ENCODE results near the gene PPP6C. TPM values are rescaled to one million over a fixed set of nuclear protein-coding genes. Genes with fewer than 3 reads are reported as not detected.
A peak's percentile ranks its signal among the peaks of the same experiment; 100 is the strongest.

Gene PPP6C
- total RNA-seq (2022), result 37.4 and 41.2 TPM in 2 replicates
- Bru-seq, nascent RNA, result percentile 81 among the genes with signal in this experiment
- percentile 86 among the genes with signal in this experiment for BruChase-seq, experiment 1, labeled RNA remaining after a 2-hour chase
- percentile 92 among the genes with signal in this experiment for BruChase-seq, experiment 2, labeled RNA remaining after a 6-hour chase
- long read RNA-seq, full-length matches to known transcripts, result 52 of 64 reads
- long read RNA-seq, partial matches to known transcripts, result 1 of 64 reads
- long read RNA-seq, other reads (novel, unspliced or antisense), result 11 of 64 reads

DNA sequence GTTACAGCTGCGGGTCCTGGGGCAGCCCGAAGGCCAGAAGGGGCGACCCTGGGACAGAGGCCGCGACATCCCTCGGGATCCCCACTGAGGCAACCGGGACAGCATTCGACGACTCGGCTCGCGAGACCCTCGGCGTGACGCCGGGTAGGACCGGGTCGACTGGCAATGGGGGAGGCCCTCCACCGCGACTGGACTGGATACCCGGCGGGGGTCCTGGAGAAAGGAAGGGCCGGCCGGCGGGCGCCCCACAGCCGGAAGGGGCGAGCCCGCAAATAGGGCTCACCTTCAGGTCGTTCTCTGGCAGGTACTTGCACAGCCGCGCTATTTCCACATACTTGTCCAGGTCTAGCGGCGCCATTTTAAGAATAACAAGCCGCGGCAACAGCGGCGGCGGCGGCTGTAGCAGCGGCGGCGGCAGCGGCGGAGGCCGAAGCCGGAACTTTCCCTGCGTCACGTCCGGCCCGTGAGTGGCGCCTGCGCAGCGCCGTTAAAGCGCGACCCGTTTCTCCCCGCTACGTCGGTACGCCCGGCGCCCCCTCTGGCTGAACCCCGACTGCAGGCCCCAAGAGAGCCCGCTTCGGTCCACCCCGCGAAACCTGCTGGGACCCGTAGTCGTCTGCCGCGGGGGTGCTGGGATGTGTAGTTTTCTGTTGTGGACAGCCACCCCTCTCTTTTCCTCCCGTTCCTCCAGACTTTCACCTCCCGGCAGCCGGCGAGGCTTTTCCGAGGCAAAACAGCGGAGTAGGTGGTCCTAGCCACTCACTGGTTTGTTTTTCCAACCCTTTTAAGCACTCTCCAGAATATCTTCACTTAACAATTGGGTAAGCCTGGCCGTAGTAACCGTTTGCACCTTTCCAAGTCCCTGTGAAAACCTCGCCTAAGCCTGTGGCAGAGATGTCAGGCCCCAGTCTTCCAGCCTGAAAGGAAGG lies at the start of gene PPP6C:
Gene PPP6C, minus strand, starts transcription at position 443 of the 929 bp plus-strand sequence. Its CDS starts 85 bp downstream, at position 358.
- Histone ChIP-seq H3K4me1 (0 out of 2 replicates have a peak, but pooled peaks cover 7% of the 10 kb centered on the region), H3K36me3 (ENCODE audit: control insufficient read depth, insufficient read depth, low read length) (no peaks in the 10 kb centered on the region), H3K4me3 (ENCODE audit: low read depth, low read length) (peak within 1 kb of the TSS; percentile 86), H3K9me3 (no peaks in the 10 kb centered on the region), H3K27me3 (replicated peaks; ENCODE audit: control insufficient read depth, insufficient read depth, low read length) (no peaks in the 10 kb centered on the region)
- no peaks in the 10 kb centered on the region for H3K27me3 Mint-ChIP-seq (ENCODE audit: insufficient read depth, unreplicated experiment)
- TF ChIP-seq, protein P1, sequence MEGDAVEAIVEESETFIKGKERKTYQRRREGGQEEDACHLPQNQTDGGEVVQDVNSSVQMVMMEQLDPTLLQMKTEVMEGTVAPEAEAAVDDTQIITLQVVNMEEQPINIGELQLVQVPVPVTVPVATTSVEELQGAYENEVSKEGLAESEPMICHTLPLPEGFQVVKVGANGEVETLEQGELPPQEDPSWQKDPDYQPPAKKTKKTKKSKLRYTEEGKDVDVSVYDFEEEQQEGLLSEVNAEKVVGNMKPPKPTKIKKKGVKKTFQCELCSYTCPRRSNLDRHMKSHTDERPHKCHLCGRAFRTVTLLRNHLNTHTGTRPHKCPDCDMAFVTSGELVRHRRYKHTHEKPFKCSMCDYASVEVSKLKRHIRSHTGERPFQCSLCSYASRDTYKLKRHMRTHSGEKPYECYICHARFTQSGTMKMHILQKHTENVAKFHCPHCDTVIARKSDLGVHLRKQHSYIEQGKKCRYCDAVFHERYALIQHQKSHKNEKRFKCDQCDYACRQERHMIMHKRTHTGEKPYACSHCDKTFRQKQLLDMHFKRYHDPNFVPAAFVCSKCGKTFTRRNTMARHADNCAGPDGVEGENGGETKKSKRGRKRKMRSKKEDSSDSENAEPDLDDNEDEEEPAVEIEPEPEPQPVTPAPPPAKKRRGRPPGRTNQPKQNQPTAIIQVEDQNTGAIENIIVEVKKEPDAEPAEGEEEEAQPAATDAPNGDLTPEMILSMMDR (IDR thresholded peaks at IDR 0.05; ENCODE audit: insufficient read depth in 1 of 2, low read depth in 1 of 2, low read length in 1 of 2, severe bottlenecking in 1 of 2, unreplicated experiment in 1 of 2), result peak; percentile 38 to 83
- intact Hi-C loops (cut with micrococcal nuclease; ENCODE audit: unreplicated experiment), result loop anchor here (1.0 kb wide), 1 partner anchor 11 kb away; the partner anchor contains the start of gene RABEPK
- peak within 1 kb of the TSS; percentile 94 for H3K4me3 Mint-ChIP-seq (ENCODE audit: unreplicated experiment)
- H3K9me3 Mint-ChIP-seq (ENCODE audit: unreplicated experiment), result no peaks in the 10 kb centered on the region
- peak within 1 kb of the TSS; percentile 95 for H3K27ac Mint-ChIP-seq (ENCODE audit: unreplicated experiment)
- H3K4me1 Mint-ChIP-seq (ENCODE audit: low read depth, unreplicated experiment), result no peaks in the 10 kb centered on the region
- ChIA-PET POLR2A (interaction anchor here (0.5 to 1.3 kb wide), 5 partner anchors 10 to 328 kb away, joined by 3 to 13 read pairs (median 6); partner anchors contain the start of genes HSPA5, RABEPK and RPL35), CTCF (no interaction called here)
- BruUV-seq (replicated peaks), result no TSS peak
- peak; percentile 96 to 97 for DNase-seq
- peaks cover 14% of the 10 kb centered on the region for H3K36me3 Mint-ChIP-seq (ENCODE audit: insufficient read depth, unreplicated experiment)

DNA sequence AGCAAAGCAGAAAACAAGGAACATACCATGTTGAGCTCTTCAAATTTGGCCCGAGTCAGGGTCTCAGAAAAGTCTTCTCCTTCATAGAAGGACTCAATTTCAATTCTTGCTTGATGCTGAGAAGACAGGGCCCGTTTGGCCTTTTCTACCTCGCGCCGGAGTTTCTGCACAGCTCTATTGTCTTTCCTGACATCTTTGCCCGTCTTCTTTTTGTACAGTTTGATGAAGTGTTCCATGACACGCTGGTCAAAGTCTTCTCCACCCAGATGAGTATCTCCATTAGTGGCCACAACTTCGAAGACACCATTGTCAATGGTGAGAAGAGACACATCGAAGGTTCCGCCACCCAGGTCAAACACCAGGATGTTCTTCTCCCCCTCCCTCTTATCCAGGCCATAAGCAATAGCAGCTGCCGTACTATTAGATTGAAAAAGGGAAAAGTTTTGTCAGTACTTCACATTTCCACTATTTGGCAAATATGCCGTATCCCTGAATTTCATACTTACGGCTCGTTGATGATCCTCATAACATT lies 49.4 kb upstream of the PPP6C start:
- H3K36me3 Mint-ChIP-seq (ENCODE audit: insufficient read depth, unreplicated experiment), result peaks cover 81% of the 10 kb centered on the region
- H3K36me3 ChIP-seq (ENCODE audit: control insufficient read depth, insufficient read depth, low read length), result no peaks in the 10 kb centered on the region; the same call in 1 of the 2 replicates
- 0 out of 2 replicates have a peak overlapping the region, but pooled peaks have one; percentile 95 for H3K4me3 ChIP-seq (ENCODE audit: low read depth, low read length)
- peaks cover 30% of the 10 kb centered on the region for H3K4me1 ChIP-seq
- BruUV-seq (replicated peaks), result no TSS peak
- H3K9me3 ChIP-seq, result no peaks in the 10 kb centered on the region
- ChIA-PET POLR2A (interaction anchor here (1.2 kb wide), 1 partner anchor 23 kb away, joined by 3 read pairs; the partner anchor contains the start of gene GAPVD1), CTCF (no interaction called here)
- H3K9me3 Mint-ChIP-seq (ENCODE audit: unreplicated experiment), result no peaks in the 10 kb centered on the region
- peak overlapping the region; percentile 65 for H3K4me3 Mint-ChIP-seq (ENCODE audit: unreplicated experiment)
- intact Hi-C loops (cut with micrococcal nuclease; ENCODE audit: unreplicated experiment), result no loop called here
- no peaks in the 10 kb centered on the region for H3K27me3 Mint-ChIP-seq (ENCODE audit: insufficient read depth, unreplicated experiment)
- TF ChIP-seq, protein P1 (IDR thresholded peaks at IDR 0.05; ENCODE audit: insufficient read depth in 1 of 2, low read depth in 1 of 2, low read length in 1 of 2, severe bottlenecking in 1 of 2, unreplicated experiment in 1 of 2), result no peak
- no peaks in the 10 kb centered on the region for H3K27me3 ChIP-seq (replicated peaks; ENCODE audit: control insufficient read depth, insufficient read depth, low read length)
- peak overlapping the region; percentile 45 for H3K27ac Mint-ChIP-seq (ENCODE audit: unreplicated experiment)
- DNase-seq, result no peak
- peaks cover 25% of the 10 kb centered on the region for H3K4me1 Mint-ChIP-seq (ENCODE audit: low read depth, unreplicated experiment)
